ENCODE data around the gene ARPC4. TPM values are rescaled to one million over a fixed set of nuclear protein-coding genes. Genes with fewer than 3 reads are reported as not detected.
A peak's percentile ranks its signal among the peaks of the same experiment; 100 is the strongest.

ARPC4 gene
- total and polyA plus RNA-seq, 11 donors = 30.0 to 151 (median 79.7) TPM

- Histone ChIP-seq H3K4me1 (no peaks in the 10 kb centered on the region), H3K4me3 (no peak overlapping the region), H3K9me3 (no peaks in the 10 kb centered on the region), H3K27ac (no peak overlapping the region), H3K36me3 (peaks cover 0 to 61% (median 17%) of the 10 kb centered on the region in 9 donors), H3K27me3 (no peaks in the 10 kb centered on the region)
- DNase-seq (peak in 1 of 5 donors; percentile 4), ATAC-seq (no peak)
- WGBS, 4 donors = 86 to 95% (median 93%) methylated on average over 6 of the region's 6 CpGs
- intact Hi-C loops (cut with DNase I) = no loop called here
- TF ChIP-seq POLR2A (IDR thresholded peaks at IDR 0.05) = no peak
Measured at GRCh38 chr3:9817436-9817835, 24.6 kb downstream of the ARPC4 start.

DNA sequence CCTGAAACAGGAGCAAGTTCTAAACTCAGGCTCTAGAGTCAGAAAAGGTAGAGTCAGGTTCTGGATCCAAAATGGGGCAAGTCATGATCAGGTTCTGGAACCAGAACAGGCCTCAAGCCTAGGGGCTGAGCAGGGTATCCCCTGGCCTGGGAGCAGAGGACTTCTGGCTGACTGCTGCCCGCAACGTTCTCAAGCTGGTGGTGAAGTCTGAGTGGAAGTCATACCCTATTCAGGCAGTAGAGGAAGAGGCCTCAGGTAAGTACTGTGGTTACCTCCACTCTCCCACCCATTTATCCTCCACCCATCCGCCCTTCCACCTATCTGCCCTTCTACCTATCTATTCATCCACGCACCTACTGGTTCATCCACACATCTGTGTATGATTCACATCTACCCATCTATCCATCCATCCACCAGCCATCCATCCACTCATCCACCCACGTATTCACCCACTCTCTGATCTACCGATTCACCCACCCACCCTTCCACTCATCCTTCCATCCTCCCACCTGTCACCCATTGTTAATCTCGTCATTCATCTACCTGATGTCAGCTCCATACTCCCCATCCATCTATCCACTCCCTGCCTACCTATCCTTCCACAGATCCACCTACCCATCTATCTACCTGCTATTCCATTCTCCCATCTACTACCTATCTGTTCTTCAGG is 25.9 kb downstream of the ARPC4 start:
- 81 to 99% (median 89%) methylated on average over 6 to 7 of the region's 7 CpGs for WGBS, 4 donors
- TF ChIP-seq, protein P1, sequence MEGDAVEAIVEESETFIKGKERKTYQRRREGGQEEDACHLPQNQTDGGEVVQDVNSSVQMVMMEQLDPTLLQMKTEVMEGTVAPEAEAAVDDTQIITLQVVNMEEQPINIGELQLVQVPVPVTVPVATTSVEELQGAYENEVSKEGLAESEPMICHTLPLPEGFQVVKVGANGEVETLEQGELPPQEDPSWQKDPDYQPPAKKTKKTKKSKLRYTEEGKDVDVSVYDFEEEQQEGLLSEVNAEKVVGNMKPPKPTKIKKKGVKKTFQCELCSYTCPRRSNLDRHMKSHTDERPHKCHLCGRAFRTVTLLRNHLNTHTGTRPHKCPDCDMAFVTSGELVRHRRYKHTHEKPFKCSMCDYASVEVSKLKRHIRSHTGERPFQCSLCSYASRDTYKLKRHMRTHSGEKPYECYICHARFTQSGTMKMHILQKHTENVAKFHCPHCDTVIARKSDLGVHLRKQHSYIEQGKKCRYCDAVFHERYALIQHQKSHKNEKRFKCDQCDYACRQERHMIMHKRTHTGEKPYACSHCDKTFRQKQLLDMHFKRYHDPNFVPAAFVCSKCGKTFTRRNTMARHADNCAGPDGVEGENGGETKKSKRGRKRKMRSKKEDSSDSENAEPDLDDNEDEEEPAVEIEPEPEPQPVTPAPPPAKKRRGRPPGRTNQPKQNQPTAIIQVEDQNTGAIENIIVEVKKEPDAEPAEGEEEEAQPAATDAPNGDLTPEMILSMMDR (IDR thresholded peaks at IDR 0.05) = no peak
- TF ChIP-seq POLR2A (IDR thresholded peaks at IDR 0.05) = no peak
- no peaks in the 10 kb centered on the region for H3K27me3 ChIP-seq
- no peak overlapping the region for H3K27ac ChIP-seq
- no peaks in the 10 kb centered on the region for H3K4me1 ChIP-seq
- intact Hi-C loops (cut with DNase I) = no loop called here
- no peak for ATAC-seq
- H3K9me3 ChIP-seq = no peaks in the 10 kb centered on the region
- DNase-seq = no peak
- H3K4me3 ChIP-seq = no peak overlapping the region
- H3K36me3 ChIP-seq = peaks cover 0 to 52% (median 7%) of the 10 kb centered on the region in 9 donors

GRCh38 chr3:9820543-9820942 is 27.7 kb downstream of the ARPC4 start:
- Histone ChIP-seq H3K4me1 (no peaks in the 10 kb centered on the region), H3K4me3 (no peak overlapping the region), H3K27me3 (no peaks in the 10 kb centered on the region), H3K27ac (no peak overlapping the region), H3K36me3 (peaks cover 0 to 37% (median 6%) of the 10 kb centered on the region in 9 donors), H3K9me3 (no peaks in the 10 kb centered on the region)
- peak in 1 of 5 donors; percentile 17 for DNase-seq
- no peak for ATAC-seq
- 89 to 95% (median 92%) methylated on average over 12 of the region's 12 CpGs for WGBS, 4 donors
- intact Hi-C loops (cut with DNase I) = no loop called here
- TF ChIP-seq, protein P1 (IDR thresholded peaks at IDR 0.05) = no peak
- TF ChIP-seq POLR2A (IDR thresholded peaks at IDR 0.05) = no peak

- TF ChIP-seq POLR2A (IDR thresholded peaks at IDR 0.05) = no peak
- TF ChIP-seq, protein P1 (IDR thresholded peaks at IDR 0.05) = no peak
- 70 to 78% (median 74%) methylated on average over 2 of the region's 2 CpGs for WGBS, 4 donors
- intact Hi-C loops (cut with DNase I) = no loop called here
- ATAC-seq (peak in 1 of 4 donors; percentile 36), DNase-seq (peak in 1 of 5 donors; percentile 1)
- Histone ChIP-seq H3K4me3 (no peak overlapping the region), H3K27me3 (no peaks in the 10 kb centered on the region), H3K4me1 (no peaks in the 10 kb centered on the region), H3K27ac (no peak overlapping the region), H3K9me3 (no peaks in the 10 kb centered on the region), H3K36me3 (peaks cover 0 to 33% (median 6%) of the 10 kb centered on the region in 9 donors)
Measured at GRCh38 chr3:9820946-9821345, 28.1 kb downstream of the ARPC4 start.

All from heart left ventricle (tissue), 16 donors.